NCI-H345 treated with DMSO at 0.1 percent for 48 hours (cell line): Measurements from ENCODE around the gene CNOT6L.
A peak's percentile ranks its signal among the peaks of the same experiment; 100 is the strongest.

ENCODE experiments used
- DNase-seq: peaks from one replicate; lab custom pipeline; 2025; ENCODE audit not compliant: unreplicated experiment; lab: John Stamatoyannopoulos, UW

CNOT6L gene

GRCh38 chr4:77820649-77821561 is 1.7 kb upstream of the CNOT6L start:
- no peak for DNase-seq

- DNase-seq, result peak; percentile 60
These were observed 878 bp upstream of the CNOT6L start for GRCh38 chr4:77819843-77820648.

GRCh38 chr4:77819404-77819842 is 255 bp upstream of the CNOT6L start:
- no peak for DNase-seq

- peak; percentile 54 for DNase-seq
These were observed 1.0 kb downstream of the CNOT6L start for GRCh38 chr4:77818073-77818601.

- DNase-seq, result no peak
These were observed 1.7 kb downstream of the CNOT6L start for GRCh38 chr4:77817304-77818072.

GRCh38 chr4:77816546-77816945 is 2.6 kb downstream of the CNOT6L start:
- DNase-seq, result no peak

- no peak for DNase-seq
These were observed 3.5 kb downstream of the CNOT6L start for GRCh38 chr4:77815636-77816035.

- no peak for DNase-seq
These were observed 13.3 kb downstream of the CNOT6L start for GRCh38 chr4:77805840-77806239.

GRCh38 chr4:77804471-77804870 is 14.7 kb downstream of the CNOT6L start:
- DNase-seq, result no peak

- no peak for DNase-seq
These were observed 16.8 kb downstream of the CNOT6L start for GRCh38 chr4:77802402-77802801.

- no peak for DNase-seq
These were observed 17.9 kb downstream of the CNOT6L start for GRCh38 chr4:77801260-77801608.

- DNase-seq, result no peak
These were observed 18.5 kb downstream of the CNOT6L start for GRCh38 chr4:77800483-77801259.

- DNase-seq, result no peak
These were observed 19.1 kb downstream of the CNOT6L start for GRCh38 chr4:77800077-77800476.

GRCh38 chr4:77798385-77798784 is 20.8 kb downstream of the CNOT6L start:
- DNase-seq, result no peak

- DNase-seq, result no peak
These were observed 21.9 kb downstream of the CNOT6L start for GRCh38 chr4:77797239-77797638.

- no peak for DNase-seq
These were observed 23.8 kb downstream of the CNOT6L start for GRCh38 chr4:77795326-77795725.

- DNase-seq, result no peak
These were observed 29.0 kb downstream of the CNOT6L start for GRCh38 chr4:77790146-77790545.

- no peak for DNase-seq
These were observed 30.2 kb downstream of the CNOT6L start for GRCh38 chr4:77788990-77789389.

GRCh38 chr4:77787969-77788368 is 31.2 kb downstream of the CNOT6L start:
- no peak for DNase-seq

GRCh38 chr4:77785669-77786068 is 33.5 kb downstream of the CNOT6L start:
- no peak for DNase-seq
